H54 (cell line): ENCODE results near the gene GOLIM4.

Experiments used
- DNase-seq: peaks from one replicate; pipeline ENCODE4 v3.0.0; 2011; ENCODE audit warnings: low spot score, mixed read lengths; ENCODE audit not compliant: insufficient read length
- FAIRE-seq: peaks from 3 replicates; lab custom pipeline; 2011; peaks lifted over from hg19 to GRCh38; lab: Jason Lieb, UNC
- POLR2A ChIP-seq: IDR thresholded peaks from 2 replicates; pipeline ENCODE4 v1.6.1; 2011; ENCODE audit warnings: low read depth, mild to moderate bottlenecking, low read length

The GOLIM4 gene

DNA sequence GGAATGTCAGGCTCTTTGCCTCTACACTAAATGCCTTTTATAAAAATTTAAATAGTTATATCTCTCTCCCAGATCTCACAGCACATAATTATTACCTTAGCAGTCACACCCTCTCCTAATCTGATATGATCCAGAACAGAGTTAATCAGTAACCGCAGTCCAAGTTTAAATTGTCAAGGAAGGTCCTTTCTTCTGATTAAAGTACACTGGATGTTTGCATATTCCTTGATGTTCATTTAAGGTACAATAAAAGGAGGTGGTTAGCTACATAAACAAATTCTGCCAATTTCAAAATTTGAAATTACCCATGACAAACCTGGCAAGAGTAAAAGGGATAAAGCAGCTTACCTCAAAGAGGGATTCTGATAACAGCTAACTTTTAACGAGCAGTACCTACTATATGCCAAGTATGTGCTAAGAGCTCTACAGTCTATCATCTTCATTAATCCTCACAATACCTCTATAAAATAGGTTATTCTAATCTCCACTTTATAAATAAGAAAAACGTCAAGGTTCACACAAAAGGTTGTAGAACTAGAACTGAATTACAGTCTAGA, 4.3 kb downstream of the GOLIM4 start:
- no peak for FAIRE-seq
- no peak for DNase-seq

DNA sequence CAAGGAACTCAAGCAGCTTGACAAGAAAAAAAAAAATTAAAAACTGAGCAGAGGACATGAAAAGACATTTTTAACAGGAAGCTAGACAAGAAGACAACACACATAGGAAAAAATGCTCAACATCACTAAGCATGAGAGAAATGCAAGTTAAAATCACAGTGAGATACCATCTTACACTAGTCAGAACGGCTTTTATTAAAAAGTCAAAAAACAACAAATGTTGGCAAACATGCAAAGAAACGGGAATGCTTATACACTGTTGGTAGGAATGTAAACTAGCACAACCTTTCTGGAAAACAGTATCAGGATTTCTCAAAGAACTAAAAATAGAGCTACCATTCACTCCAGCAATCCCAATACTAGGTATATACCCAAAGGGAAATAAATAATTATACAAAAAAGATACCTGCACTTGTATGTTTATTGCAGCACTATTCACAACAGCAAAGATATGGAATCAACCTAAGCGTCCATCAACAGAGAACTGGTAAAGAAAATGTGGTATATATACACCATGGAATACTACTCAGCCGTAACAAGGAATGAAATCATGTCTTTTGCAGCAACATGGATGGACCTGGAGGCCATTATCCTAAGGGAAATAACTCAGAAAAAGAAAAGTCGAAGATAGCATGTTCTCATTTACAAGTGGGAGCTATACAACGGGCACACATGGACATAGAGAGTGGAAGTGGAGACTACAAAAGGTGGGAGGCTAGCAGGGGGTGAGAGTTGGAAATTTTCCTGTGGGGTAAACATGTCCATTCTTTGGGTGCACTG, 5.2 kb downstream of the GOLIM4 start:
- FAIRE-seq (no peak), DNase-seq (no peak)
- TF ChIP-seq POLR2A = no peak

More for the DNA sequence above, 4.3 kb downstream of the GOLIM4 start:
- no peak for TF ChIP-seq POLR2A

DNA sequence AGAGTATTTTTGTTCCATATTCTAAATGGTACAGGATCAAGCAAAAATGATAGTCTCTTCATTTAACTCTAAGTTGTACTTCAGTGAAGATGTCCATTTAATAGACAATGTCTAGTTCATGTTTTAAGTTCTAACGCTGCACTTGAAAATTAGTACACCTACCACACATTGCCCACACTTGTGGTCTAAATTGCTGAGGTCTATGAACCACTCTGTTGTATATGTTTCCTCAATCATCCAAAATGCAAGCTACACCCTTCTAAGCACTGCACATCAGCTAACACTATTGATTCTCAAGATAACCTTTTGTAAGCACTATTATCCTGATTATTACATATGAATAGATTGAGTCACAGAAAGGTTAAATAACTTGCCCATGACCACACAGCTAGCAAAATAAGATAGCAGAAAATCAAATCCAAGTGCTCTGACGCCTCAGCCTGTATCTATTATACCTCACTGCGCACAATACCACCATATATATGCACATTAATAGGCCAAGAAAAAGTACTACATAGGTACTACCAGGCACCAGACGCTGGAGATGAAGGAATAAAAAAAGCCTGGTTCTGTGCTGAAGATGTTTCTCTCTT, 6.4 kb downstream of the GOLIM4 start:
- DNase-seq (no peak), FAIRE-seq (peak; percentile 64)
- no peak for TF ChIP-seq POLR2A

DNA sequence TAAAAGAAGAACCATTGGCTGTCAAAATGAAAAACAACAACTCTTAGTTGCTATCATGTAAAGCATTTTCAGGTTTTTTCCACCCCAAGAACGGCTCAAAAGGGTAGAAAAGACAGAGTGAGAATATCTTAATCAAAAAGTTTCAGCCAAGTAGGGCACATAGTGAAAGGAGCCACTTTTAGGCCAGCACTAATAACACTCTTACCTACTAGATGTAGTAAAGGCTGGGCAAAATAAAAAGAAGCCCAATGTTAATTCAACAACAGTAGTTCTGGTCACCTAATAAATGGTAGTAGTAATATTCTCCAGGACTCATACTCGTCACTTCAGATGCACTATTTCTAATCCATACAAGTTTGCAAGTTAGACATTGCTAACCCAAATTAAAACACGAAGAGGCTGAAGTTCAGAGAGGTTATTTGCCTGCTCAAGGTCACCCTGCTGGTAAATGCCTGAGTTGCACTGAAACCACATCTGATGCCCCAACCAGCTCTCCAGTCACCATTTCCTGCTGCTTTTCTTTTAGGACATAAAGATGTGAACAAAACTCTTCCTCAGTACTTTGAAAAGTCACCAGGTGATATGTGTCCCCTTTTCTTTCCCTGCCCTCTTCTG, 7.5 kb downstream of the GOLIM4 start:
- FAIRE-seq = peak; percentile 80
- no peak for DNase-seq

DNA sequence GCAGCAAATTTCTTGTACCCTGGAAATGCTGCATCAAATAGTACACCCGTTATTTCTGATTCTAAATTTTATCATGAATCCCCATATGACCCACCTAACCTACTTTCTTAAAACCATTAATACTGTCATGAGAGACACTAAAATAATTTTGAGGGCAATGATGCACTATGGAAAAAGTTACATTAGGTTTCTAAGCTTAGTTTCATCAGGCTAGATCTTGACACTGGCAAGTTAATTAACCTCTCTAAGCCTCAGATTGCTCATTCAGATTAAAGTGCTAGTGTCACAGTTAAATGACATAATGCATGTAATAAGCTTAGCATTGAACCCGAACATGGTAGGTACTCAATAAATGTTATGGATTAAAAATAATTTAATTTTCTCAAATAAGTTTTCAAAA, 8.2 kb downstream of the GOLIM4 start:
- TF ChIP-seq POLR2A = no peak
- FAIRE-seq (no peak), DNase-seq (no peak)

More for the DNA sequence above, 7.5 kb downstream of the GOLIM4 start:
- no peak for TF ChIP-seq POLR2A

DNA sequence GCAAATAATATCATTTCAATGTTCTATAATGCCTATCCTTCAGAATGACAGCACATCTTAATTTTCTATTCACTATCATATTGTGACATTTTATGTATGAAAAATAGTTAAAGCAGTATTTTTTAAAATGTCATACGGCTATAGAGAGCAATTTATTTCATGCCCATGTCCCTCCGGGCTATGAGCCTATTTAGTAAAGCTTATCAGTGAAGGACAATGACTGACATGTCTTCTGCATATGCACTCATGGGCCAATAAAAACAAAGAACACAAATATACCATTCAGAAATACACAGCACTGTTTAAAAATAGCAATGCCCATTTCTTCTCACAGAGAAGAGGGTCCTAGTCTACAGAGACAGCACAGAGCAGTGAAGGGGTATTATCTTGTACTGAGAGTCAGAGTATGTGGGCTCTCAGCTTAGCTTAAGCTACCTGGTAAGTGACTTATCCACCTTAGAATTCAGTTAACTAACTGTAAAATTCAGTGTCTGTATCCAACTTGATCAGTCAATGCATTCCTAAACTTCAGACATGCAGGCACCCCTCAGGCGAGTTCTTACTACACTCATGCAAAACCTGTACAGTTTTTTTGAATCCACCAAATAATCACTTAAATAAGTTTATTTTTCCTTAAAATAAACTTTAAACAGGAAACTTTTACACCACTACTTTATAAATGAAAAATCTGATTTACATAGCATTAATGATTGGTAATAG, 9.0 kb downstream of the GOLIM4 start:
- DNase-seq (no peak), FAIRE-seq (no peak)
- no peak for TF ChIP-seq POLR2A

DNA sequence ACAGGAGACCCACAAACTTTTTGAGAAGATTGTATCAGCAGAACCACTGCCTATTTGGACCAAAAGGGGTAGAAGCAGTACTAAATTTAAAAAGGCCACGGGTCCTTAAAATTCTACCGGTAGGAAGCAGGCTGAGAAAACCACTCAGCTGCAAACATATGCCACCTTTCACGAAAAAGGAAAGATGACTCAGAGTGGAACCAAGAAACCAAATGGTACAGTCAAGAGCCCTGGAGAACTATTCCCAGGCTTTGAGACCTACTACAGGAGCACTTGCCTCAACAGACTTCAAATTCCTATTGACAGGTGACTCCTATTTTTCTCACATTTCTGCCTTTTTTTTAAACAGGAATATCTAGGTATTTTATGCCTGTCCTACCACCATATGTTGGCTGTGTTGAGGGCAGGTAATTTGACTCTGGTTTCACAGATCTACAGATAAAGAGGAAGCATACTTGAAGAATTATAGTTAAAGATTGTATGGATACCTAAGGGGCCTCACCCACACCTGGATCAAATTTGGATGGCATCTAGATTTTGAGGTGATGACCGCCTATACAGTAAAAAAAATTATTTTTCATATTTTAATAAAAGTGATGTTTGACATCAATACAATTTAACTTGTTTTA, 10.1 kb downstream of the GOLIM4 start:
- FAIRE-seq (peak; percentile 15), DNase-seq (no peak)
- TF ChIP-seq POLR2A = no peak

DNA sequence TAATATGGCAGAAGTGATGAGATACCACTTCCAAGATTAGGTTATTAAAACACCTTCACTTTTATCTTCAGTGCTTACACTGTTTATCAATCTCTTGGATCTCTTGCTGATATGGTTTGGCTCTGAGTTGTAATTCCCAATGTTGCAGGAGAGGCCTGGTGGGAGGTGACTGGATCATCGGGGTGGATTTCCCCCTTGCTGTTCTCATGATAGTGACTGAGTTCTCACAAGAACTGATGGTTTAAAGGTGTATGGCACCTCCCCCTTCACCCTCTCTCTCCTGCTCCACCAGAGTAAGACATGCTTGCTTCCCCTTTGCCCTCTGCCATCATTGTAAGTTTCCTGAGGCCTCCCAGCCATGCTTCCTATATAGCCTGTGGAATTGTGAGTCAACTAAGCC, 11.8 kb downstream of the GOLIM4 start:
- DNase-seq = no peak
- TF ChIP-seq POLR2A = no peak
- FAIRE-seq = peak; percentile 38

DNA sequence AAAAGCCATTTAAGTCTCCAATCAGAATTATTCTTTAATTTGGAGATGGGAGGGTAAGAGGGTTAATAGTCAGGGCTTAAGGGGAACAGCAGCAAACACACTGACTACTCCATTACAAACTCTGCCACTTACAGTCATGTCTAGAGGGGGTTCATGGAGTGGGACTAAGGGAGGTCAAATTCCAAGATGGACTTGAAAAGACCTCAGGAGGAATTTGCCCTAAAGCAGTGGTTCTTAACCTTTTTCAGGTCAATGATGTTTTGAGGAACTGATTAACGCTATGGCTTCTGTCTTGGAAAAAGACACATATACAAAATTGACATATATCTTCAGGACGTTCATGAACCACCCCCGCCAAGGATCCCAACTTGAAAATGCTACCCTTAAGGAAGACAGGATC, 13.9 kb downstream of the GOLIM4 start:
- DNase-seq (no peak), FAIRE-seq (no peak)
- no peak for TF ChIP-seq POLR2A

DNA sequence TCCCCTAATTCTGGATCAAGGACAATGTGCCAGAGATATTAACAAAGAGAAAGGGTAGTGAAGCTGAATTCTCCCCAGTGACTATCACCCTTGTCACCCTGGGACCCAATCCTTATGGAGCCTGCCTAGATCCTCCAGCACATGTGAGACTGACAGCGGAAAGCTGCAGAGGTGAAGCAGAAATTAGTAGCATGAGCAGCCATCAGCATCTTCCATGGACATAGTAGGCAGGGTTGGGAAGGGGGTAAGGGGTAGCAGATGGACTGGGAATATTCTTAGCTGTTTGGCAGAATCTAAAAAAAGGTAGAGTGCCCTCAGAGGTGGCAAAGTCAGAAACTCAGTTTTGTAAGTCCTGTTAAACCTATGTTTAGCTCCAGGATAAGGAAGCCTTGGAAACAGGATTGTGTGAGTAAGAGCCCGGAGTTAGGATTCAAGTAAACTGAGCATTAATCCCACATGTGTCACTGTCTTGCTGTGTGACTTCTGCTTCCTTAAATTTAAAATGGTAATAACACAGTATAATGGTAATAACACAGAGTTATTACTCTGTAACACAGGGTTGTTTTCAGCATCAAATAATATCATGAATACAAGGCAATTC, 14.5 kb downstream of the GOLIM4 start:
- DNase-seq (no peak), FAIRE-seq (peak; percentile 11)
- TF ChIP-seq POLR2A = no peak

DNA sequence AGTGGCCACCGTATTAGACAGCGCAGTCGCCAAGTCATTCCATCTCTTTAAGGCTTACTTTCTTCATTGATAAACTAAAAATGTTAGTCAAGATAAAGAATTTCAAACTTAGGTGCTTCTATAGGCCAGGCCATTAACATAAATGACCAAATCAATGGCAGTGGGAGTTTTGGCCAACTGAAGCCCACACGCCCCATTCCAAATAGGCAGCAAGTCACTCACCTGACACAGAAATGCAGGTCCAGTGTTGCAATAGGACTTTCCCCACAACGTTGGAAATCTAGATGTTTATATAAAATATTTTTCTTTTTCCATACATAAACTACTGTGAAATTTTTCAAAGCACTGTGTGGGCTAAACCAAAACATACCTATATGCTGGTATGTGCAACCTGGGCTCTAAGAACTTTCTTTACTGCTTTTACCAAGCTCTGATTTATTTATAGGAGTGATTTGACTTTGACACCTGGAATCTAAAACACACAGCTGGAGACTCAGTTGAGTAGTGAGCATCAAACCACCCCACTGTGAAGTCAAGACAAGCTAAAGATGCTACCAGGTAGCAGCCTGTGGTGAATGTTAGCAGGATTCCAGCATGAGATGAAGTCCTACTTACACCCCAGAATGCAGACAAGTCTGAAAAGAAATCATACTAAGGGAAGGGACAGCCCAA, 15.1 kb downstream of the GOLIM4 start:
- no peak for DNase-seq
- no peak for FAIRE-seq
- no peak for TF ChIP-seq POLR2A

DNA sequence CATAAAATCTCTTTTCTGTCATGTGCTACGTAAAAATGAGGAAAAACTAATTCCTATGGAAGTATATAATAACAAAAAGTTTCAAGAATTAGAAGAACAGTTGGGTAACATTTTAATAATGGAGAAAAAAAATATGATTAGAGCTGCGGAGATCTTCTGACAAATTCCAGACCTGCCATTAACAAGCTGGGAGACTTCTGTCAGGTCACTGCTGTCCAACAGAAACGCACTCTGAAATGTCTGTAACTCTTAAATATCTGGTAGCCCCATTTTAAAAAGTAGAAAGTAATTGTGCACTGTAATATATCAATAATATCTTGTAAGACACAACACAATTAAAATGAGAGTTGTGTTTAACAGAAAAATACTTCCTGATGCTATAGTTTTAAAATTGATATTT, 15.7 kb downstream of the GOLIM4 start:
- TF ChIP-seq POLR2A = no peak
- DNase-seq (no peak), FAIRE-seq (no peak)
